Amniotic stem cell (primary cell): ENCODE results near the gene CEP152.
"Not testable (repeated sequence)": the region's sequence is repeated elsewhere in the genome, so short reads cannot be mapped to it uniquely, and the experiment has no call there.

Source experiments
- DNase-seq: peaks from one replicate; lab custom pipeline; 2025; lab: John Stamatoyannopoulos, UW

The CEP152 gene

DNA sequence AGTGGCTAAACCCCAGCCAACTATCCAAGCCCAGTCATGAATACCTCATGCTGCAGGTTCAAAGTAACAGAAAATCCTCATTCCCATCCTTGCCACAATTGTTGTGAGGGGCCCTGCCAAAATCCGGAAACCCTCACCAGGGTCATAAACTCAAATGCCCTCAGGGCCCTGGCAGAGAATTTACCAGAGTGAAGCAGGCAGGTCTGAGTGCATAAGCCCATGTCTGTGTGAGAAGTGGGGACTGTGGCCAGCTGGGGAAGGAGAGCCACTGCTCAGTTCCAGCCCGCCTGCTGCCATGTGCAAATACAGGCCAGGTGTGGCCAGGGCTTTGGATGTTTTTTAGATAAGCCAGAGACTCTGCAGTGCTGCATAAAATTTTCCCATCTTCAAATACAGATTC is 7.0 kb downstream of the CEP152 start:
- no peak for DNase-seq

DNA sequence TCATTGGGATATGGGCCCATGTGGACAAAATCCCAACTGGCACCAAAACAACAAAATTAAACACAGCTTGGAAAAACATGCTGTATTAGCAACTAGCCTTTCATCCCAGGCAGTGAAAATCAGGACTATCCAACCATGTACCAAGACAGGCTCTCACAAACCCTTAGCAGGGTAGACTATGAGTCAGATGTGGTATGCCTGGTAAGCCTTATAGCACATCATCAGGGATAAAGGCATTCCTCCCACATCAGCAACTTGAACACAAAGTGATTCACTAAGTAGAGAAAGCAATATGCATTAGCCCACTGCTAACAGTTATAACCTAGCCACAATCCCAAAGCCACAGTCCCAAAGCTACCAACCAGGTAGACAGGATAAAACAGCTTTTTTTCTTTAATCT is 8.0 kb downstream of the CEP152 start:
- peak; percentile 77 for DNase-seq

DNA sequence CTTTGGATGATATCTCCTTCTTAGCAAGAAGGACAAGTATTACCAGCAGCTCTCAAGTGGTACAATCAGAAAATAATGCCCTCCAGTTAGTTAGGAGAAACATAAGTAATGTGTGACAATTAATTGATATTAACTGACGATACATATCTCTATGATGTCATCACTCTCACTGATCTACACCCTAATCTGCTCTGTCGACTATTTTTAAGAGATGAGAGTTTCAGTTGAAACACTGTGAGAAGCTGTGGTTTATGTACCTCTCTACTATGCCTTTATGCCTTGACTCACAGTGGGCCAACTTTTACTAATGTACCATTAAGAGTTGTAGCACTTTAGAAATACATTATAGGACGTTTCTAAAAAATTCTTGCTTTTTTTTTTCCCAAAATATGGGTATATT is 8.6 kb downstream of the CEP152 start:
- DNase-seq: no peak

DNA sequence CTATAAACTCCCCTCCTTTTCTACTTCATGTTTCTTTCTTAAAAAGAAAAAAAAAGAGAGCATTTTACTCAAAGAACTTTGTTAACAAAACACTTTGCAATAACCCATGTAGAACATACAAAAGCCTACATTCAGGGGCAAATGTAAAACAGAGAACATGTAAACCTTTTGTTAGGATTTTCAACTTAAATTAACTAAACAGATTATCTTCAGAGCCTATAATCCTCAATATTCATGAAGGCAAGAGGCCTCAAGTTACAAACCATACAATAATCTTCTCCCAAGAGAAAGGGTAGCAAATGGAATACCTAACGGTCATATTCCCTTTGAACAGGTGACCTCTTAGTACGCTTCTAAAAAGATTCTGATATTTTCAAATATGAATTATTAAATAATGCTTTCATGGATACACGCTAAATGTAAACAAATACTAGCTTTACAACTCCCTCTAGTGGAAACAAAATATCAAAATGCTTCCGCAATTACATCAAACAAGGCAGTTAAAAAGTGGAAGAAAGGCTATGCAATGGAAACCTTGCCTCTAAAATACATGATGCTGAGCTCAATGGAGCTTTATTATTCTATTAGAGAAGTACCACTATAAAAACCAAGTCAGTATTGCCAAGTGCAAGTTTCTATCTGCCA is 9.9 kb downstream of the CEP152 start:
- peak; percentile 19 for DNase-seq

DNA sequence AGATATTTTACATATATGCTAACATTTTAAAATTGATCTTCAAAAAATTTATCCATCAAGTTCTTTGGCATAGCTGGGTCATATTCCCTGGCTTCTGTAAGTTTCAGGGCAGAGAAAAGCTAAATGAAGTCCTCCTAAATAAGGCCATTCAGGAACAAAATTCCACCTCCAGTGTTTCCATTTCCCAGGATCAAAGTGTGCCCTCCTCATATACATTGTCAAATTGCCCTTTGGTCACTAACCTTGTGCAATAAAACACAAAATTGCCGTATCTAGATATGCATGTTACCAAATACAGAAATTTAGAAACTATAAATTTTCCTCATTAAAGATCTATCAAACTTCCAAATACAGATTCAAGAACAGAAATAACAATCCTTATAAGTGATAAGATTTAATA is 10.6 kb downstream of the CEP152 start:
- DNase-seq: no peak

DNA sequence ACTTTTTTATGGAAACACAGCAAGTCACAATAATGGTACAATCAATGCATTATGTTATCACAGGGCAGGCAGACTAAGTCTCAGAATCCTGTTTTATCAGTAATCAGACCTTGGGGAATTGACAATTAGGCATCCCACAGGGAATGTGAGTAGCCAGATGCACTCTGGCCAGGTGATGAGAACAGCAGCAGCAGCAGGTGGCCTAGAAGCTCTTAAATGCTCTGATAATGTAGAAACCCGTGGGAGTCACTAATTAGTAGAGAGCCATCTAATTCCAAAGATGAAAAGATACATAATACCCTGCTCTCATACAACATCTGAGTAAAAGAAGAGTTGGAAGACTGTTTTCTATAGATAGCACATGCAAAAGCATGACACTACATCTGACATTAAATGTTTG is 12.6 kb downstream of the CEP152 start:
- no peak for DNase-seq

DNA sequence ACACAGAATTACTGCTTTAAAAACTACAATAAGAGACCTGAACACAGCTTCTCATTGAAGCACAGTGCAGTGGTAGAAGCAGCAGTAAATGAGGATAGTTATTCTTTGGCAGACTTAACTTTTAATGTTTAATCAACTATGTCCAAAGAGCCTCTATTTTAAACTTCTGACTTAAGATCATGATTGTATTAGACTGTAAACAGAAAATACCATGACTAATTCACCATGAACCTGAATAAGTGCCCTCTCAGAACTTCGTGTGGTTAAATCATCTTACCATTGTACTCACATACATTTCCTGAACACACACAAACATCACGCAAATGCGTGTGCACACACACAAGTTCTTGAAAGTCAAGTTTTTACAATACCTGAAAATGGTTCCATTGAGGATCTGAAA is 13.9 kb downstream of the CEP152 start:
- DNase-seq: peak; percentile 9

DNA sequence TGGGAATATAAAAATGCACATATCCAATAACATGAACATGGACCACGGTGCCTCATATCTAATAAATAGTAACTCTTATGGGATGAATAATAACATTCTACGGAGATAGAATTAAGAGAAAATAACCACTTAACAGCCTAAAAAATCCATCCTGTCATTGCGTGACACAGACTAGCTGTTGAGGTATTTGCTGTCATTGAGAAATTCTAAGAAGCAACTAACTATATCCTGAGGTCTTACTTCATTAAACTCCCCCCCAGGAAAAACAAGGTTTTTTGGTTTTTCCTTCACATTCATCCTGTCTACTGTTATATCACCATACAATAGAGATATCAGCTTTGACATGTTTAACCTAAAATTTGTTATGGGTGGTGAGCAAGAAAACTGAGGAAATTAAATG is 14.3 kb downstream of the CEP152 start:
- no peak for DNase-seq

DNA sequence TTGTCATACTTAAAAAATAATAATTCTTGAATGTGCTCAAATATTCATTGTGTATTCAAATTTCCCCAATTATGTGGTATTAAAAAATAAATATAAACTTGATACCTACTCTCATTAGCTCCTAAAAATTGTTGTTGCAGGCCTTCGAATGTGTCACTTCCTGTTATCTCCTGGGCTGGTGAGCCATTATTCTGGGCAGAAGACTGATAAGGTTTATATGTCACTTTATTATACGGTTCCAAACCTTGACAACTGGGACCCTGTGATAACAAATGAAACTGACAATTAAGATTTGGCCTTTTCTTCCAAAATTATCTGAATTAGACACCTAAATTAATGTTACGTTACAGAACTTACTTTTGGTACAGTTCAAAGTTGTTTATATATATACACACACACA is 15.0 kb downstream of the CEP152 start:
- DNase-seq: no peak

DNA sequence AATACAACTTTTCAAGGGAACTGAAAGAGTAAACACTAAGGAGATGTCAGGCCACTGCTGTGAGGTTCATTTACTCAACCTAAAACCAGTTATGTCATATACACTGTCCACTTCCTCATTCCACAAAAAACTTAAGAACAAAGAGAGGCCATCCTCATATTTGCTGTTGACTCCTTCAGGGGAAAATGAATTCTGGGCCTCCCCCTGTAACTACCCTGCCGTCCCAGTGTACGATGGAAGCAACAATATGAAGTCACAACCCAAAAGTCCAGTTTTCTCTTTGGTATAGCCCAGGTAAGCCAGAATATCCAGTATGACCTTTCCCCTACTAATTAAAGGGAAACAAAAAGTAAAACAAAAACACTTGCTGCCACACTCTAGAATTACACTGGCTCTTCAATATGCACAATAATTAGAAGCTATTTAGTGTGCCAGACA is 16.2 kb downstream of the CEP152 start:
- no peak for DNase-seq

DNA sequence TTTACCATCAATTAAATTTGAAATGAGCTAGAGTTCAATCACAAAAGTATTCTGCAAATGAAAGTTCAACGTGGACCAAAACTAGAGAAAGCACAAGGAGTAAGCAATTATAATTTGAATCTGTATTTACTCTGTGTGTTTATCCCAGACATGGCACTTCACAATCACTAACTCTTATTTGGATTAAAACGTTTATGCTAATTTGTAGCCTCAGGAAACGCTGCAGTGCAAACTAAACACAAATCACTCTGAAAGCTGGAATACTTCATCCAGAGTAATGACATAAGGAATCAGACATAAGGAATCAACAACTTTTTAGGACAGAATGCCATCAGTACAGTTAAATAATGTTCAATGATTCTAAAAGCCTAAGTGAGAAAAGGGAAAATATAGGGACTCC is 18.5 kb downstream of the CEP152 start:
- DNase-seq: no peak

DNA sequence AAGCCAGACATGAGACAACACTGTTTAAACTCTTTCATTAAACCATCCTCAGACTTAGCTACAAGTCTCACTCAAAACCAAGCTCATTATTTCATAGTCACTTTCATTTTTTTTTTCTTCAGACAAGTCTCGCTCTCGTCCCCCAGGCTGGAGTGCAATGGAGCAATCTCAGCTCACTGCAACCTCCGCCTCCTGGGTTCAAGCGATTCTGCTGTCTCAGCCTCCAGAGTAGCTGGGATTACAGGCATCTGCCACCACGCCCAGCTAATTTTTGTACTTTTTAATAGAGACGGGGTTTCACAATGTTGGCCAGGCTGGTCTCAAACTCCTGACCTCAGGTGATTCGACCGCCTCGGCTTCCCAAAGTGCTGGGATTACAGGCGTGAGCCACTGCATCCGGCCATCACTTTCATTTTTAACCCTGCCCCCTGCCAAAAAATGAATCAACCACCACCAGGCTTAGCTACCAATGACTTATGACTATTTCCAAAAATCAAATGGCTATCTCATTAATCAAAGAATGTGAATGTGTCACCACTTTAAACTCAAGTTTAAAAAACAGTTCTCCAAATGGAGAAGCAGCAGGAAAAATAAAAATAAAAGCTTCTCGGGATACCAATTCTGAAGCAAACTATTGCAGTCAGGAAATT is 20.3 kb downstream of the CEP152 start:
- DNase-seq: not testable (repeated sequence)

DNA sequence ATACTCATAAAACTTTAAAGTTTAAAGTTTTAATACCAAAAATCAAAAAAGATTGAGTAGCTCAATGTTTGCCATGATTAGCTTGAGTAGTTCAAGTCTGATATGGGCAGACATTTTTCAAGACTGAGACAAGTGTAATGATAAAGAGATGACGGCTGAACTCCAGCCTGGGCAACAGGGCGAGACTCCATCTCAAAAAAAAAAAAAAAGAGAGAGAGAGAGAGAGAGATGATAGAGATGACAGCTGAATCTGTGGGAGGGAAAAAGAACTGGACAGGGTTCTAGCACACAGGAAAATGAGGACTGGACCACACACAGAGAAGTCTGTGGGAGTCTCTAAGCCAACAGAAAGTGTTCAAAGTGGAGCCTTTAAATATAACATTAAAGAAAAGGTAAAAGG is 25.2 kb downstream of the CEP152 start:
- DNase-seq: no peak

DNA sequence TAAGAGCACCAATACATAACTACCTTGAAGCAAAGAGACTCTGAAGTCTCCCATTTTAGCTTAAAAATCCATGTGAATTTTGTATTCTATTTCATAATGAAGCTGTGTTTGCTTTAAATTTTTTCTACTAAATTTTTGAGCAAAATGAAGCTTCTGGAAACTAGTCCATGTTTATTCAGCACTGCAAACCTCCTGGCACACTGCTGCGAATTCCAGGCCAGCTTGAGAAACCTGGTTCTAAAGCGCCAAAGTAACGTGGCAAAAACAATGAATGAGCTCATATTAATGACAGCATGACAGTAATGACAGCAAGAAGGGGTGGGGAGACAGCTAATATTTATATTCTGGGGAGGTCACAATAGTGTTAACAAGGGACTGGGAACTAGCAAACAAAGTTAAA is 25.7 kb downstream of the CEP152 start:
- no peak for DNase-seq

DNA sequence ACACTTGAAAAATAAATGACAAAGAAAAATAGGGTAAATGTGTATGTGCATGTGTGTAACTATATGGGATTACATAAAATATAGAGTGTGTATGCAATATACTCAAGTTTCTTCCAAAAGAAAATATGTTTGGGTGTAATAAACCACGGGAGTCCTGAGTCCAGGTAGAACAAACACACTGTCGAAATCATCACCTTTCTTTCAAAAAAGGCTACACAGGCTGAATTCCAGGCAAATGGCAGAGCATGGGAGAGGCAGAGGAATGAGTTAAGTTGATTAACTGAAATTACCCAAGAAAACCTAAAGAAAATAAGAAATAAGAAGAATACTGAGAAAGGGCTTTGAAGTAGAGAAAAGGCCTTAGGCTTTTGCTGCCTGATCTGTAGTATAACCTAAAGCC is 26.1 kb downstream of the CEP152 start:
- no peak for DNase-seq

DNA sequence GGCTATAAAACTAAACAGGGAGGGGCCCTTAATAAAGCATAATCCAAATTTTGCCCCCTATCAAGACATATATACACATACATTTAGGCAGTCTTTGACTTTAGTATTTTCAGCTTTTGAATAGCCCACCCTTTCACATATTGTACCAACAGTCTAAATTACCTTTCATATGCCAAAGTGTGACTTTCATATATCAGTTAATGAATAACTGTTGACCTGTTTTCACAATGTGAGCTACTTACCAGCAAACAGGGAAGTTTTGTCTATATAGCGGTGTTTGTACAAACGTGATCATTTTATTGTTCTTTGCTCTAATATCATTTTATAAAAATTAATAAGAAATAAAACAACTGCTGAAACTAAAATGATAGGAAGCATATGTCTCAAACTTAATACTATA is 28.0 kb downstream of the CEP152 start:
- DNase-seq: no peak

DNA sequence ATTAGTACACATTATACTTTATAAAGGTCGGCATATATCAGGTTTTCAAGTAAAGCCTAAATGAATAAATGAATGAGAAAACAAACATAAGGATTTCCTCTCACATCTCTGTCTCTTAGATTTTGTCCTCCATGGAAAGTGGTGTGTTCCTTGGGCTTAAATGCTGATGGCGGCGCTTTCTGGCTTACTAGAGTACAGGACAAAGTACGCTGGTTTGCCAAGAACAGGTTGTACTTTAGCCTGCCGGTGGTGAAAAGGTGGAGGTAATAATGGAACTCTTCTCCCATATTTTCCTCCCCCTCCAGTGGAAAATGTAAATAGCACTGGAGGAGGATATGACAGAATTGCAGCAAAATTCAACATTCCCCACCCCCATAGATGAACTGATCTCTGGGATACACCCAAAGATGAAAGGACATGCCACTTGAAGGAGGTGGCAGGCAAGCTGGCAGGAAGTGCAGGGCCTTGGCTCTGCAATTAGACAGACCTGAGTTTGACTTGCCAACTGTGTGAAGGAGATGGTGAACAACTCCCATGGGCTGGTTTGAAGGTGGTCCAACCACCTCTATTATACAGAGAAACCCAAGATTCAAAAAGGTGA is 29.3 kb downstream of the CEP152 start:
- DNase-seq: no peak

DNA sequence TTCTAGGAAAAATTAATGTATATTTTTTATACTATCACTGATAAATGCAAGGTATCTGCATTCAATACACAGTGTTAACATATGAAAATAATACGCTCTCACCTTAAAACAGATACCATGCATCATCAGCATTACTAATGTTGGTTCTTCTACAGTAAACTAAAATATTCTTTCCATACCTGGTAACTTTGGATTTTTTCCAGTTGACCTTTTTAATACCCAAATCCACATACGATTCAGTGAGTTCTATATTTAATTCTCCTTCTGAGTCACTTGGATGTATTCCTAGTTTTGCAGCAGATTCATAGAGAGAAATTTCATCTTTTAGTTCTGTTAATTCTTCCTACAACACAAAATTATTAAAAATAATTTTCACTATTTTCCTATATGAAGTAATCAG is 29.9 kb downstream of the CEP152 start:
- DNase-seq: no peak

DNA sequence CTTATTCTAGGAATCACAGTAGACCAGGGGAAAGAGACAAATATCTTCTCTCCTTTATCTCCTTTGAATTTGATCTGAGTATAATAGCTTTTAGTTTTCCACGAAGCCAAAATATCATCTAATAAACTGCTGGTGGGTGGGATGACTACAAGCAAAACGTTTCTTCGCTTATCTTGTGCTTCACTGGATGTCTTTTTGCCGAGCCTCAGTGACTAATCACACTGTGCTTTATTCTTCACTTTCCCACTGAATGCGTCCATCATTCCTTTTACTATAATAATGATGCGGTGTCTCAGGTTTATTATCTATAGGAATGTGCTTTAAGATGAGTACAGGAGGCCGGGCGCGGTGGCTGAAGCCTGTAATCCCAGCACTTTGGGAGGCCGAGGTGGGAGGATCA is 32.5 kb downstream of the CEP152 start:
- DNase-seq: no peak

DNA sequence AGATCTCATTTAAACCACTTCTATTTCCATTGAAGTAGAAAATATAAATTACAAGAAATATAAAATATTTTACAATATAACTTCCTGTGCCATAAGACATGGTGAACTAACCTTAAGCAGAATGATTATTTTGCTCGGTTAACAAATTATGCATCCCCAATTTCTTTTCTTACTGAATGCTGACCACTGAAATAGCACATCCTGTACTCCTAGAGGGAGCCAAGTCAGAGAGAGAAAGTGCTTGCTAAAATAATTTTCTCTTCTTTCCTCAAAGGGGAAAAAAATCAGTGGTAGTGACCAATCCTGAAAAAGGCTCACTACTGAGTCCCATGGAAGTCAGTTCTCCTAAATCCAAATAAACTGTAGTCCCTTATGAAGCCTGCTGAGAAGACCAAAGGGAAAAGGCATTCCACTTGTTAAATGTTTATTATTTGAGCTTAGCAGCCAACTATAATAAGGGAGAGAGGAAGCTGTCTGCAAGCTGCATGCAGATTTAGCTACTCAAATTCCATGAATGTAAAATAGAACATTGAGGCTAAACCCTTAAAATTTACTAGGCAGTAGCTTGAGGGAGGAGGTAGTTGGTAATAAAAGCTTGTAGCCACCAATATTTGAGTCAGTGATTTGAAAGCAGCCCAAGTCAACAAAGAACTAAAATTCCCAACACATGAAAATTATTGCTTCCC is 33.1 kb downstream of the CEP152 start:
- DNase-seq: no peak

DNA sequence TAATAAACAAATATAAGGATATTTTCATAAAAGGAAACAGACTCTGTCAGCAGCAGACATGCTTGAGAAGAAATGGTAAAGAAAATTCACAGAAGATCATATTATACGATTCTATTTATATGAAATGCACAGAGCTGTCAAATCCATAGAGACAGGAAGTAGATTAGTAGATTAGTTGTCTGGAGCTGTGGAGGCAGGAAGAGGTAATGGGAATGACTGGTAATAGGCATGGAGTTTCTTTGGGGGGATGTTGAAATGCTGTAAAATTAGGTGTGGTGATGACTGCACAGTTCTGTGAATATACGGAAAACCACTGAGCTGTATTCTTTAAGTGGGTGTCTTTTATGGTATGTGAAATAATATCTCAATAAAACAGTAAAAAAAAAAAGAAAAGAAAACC is 35.3 kb downstream of the CEP152 start:
- no peak for DNase-seq

DNA sequence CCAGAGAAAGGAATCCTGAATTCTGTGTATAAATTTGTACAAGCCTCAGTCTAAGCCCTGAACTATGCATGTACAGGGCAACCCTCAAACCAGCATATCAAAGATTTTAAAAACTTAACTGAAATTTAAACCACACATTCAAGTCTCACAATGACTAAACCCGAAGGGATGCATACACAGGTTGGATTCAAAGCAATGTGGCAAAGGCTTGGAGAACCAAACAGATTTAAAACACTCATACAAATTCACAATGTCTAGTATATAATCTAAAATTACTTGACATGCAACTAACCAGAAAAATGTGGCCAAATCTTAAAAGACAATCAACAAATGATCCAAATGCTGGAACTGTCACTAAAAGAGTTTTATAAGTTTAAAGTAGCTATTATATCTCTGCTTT is 36.4 kb downstream of the CEP152 start:
- no peak for DNase-seq

DNA sequence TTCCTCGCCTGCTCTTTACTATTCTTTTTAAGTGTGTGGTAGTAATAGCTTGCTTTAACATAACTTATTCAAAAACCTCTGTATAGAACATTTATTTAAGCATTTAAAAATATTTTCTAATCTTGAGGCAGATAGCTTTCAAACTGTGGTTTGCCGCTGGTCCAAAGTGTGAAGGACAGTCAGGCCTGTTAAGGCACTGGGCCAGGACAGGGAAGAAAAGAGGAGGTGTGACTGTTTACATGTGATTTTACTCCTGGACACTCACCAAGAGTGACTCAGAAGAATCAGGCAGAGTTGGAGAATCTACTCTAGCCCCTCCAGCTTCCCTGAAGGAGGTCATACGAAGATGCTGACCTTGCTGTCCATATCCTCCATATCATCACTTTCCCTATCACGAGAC is 44.7 kb downstream of the CEP152 start:
- no peak for DNase-seq
